ENCODE data around the gene RNF130. TPM values are rescaled to one million over a fixed set of nuclear protein-coding genes. Genes with fewer than 3 reads are reported as not detected.

The RNF130 gene
- polyA plus RNA-seq, 1 donor = 69.9 TPM

DNA sequence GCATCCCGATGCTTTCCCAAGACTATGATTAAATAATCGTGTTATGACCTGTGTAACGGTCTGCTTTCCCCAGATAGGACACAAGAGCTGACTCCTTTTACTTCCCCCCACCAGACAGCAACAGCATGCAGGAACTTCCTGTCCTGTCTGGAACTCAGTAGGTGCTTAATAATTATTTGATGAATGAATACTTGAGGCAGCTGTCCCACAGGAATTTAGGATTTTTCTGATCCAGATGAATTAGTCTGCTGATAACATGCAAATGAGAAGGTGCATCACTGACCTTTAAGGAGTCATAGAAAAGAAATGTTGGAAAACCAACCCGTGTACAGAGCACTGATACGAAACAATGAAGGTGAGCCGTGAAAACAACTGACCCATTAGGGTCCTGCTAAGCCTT is 12.2 kb downstream of the RNF130 start:
- no peak for DNase-seq

- no peak for DNase-seq
These were observed 15.4 kb downstream of the RNF130 start for GRCh38 chr5:180056153-180056552.

DNA sequence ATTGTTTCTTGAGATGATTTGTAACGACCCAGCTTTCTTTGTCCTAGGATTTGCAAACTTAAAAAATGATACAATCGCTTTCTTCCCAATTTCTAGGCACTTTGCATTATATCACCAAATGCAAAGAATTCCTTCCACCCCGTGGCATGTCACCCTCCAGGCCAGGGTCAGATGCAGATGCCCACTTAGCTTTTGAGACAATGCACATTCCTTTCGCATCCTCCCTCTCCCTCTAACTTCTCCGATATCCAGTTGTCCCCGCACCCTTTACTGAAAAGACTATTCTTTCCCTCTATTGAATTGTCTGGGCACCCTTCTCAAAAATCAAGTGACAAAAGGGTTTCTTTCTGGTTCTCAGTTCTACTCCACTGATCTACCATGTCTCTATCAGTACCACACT is 17.3 kb downstream of the RNF130 start:
- no peak for DNase-seq

DNA sequence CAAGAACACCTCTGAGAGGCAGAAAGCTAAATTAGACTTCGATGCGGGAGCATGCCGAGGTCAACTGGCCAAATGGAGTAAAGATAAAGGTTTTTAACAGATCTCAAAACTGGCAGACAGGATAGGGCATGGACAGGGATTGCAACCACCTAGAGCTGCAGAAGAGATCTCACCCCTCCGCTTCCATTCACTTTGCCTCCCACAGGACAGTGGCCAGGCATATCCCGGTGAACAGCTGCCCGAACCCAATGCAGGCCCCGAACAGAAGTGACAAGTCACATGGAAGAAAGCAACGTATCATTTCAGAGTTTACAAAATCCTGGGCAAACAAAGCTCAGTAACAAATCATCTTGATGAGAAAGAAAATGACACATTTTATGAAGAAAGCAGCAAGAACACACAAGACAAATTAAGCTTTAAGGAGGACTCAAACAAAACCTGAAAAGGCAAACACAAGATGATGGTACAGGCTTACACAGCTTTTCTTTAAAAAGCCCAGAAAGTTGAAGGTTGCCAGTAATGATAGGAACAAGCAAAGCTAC is 18.4 kb downstream of the RNF130 start:
- DNase-seq = no peak

- no peak for DNase-seq
These were observed 19.2 kb downstream of the RNF130 start for GRCh38 chr5:180052211-180052818.

GRCh38 chr5:180050121-180050940 is 21.2 kb downstream of the RNF130 start:
- DNase-seq = no peak

DNA sequence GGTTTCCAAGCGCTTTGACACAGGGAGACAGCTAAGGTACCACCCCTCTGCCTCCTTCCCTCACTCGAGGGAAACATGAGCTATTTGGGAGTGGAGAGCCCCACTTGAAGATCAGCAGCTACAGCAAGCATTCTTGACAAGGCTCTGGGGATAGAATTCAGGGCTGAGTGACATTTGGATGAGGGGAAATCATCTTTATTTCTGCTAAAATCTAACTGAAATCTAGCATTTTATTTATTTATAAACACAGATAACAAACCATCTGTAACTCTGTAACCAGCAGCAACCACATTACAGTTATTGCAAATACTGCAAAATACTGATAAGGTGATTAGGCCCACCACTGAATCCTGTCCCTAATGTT is 22.4 kb downstream of the RNF130 start:
- peak; percentile 37 for DNase-seq

DNA sequence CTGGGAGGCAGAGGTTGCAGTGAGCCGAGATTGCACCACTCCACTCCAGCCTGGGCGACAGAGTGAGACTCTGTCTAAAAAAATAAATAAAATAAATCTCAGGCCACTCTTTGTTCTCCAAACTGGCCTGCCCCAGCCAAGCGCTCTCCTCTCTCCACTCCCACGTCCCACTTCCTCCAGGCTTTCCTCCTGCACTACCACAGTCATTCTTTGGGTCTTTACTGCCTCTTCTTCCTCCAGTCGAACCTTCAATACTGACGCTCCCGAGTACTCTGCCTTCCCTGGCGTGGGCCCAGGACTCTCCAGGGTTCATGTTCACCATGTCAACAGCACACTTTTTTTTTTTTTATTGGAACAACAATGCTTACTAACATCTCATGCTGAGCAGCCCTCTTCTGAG is 23.9 kb downstream of the RNF130 start:
- DNase-seq = no peak

DNA sequence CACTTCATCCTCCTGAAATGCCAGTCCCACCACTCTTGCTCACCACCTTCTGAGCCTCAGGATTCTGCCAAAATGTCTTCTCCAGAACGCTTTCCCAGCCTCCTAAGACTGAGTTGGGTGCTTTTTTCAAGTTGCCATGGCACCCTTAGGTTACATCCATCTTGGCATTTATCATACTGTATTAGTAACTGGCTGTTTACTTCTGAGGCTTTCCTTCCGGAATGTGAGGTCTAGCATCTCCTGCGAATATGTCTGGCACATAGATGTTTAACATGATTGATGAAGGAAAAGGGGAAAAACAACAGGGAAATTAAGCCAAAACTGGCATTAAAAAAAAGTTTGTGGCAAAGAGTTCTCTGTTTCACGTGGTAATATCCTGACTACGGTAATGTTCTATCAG is 24.9 kb downstream of the RNF130 start:
- no peak for DNase-seq

DNA sequence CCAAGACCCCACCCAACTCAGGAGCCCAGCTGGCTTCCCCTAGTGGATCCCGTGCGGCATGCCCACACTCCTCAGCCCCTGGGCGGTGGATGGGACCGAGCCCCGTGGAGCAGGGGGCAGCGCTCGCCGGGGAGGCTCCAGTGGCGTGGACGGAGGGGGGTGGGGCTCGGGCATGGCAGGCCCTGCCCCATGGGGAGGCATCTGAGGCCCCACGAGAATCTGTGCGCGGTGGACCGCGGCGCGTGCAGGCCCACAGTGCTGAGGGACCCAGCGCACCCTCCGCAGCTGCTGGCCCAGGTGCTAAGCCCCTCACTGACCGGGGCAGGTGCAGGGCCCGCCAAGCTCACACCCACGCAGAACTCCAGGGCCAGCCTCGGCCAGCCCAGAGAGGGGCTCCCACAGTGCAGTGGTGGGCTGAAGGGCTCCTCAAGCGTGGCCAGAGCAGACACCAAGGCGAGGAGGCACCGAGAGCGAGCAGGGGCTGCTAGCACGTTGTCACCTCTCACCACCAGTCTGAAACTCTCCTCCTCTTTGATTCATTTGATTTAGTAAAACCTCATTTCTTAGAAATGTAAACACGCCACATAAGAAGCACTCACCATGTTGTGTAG is 25.6 kb downstream of the RNF130 start:
- DNase-seq = no peak

DNA sequence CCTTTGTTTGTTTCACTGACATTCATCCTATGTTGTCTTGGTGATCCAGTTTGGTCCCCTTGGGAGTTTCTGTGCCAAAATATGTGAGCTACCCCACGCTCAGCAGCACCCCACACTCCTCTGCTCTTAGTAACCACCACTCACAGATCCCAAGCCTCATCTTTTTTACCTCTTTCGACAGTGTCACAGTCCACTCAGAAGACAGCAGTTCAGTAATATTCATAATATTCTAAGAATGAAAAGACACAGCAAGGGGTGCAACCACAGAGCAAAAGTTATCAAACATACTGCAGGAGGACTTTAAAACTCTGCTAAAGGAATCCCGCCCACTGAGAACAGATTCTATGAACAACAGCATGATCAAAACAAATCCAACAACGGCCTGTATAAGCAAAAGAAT is 28.2 kb downstream of the RNF130 start:
- DNase-seq = no peak

- no peak for DNase-seq
These were observed 30.0 kb downstream of the RNF130 start for GRCh38 chr5:180041301-180042274.

- no peak for DNase-seq
These were observed 31.0 kb downstream of the RNF130 start for GRCh38 chr5:180040287-180041214.

GRCh38 chr5:180035206-180035931 is 36.2 kb downstream of the RNF130 start:
- DNase-seq = no peak

DNA sequence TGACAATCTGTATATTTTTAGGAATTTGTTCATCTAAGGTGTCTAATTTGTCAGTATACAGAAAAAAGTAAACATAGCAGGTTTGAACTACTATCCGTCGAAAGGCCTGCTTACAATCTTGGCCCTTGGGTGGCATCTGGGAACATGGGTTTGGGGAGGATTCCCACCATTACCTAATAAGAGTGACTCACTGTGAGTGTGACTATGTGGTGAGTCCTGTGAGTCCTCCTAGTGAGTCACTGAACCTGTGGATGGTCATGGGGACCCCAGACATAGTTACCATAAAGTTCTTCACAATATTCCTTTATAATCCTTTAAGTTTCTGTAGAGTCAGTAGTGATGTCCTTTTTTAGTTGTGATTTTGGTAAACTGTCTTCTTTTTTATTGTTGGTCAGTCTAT is 37.0 kb downstream of the RNF130 start:
- DNase-seq = no peak

GRCh38 chr5:180027459-180028089 is 44.0 kb downstream of the RNF130 start:
- no peak for DNase-seq

DNA sequence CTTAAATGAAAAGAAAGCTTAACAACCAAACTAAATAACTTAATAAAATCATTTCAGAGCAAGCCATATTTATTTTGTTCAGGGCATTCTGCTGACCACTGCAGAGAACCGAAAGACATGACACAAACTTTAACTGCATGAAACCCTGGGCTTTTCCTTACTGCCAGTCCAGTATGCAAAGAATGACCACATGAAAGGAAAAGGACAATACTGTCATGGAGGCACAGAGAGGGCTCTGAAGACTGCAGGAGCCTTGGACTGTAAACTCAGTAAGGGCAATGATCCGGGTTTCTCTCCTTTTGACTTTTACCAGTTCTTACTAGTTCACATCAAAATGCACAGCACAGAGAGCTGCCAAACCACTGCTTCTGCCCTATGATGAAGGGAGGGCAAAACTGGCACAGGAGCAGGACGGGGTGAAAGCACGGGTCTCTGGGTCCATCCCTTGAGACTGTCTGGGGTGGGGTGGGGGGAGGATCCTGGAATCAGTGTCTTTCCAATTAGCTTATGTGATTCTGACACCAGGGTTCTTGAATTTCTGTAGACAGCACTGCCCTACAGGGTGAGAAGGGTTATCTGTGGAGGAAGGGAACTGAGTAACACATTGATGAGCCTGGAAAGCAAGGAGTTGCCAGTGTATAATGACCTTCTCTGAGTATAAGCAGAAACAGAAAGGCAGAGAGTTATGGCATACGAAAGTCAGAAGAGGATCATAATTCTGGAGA is 44.7 kb downstream of the RNF130 start:
- no peak for DNase-seq

DNA sequence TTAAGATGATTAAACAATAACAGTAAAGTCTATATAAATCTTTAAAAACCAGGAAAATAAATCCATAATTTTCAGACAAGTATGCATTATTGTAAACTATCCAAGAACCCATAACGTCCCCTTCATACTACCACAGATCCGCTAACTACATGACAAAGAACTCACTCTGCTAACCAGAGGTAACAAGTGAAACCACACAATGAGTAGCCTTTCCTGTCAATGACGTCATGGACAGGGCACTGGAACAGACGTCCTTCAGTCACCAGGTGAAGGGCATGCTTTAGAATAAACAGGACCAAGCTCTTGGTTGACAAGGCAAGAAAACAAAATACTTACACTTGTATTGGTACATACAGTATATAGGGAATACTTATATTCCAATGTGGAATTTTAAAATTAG is 45.2 kb downstream of the RNF130 start:
- DNase-seq = no peak

- DNase-seq = no peak
These were observed 49.7 kb downstream of the RNF130 start for GRCh38 chr5:180021900-180022299.
